Tibial nerve (tissue), 3 donors: ENCODE measurements around the gene DMTF1.

Source experiments
- POLR2A ChIP-seq, 2 donors: fragments of 450-650 bp; IDR thresholded peaks; one replicate each; pipeline ENCODE4 v1.6.1; 2017; ENCODE audit warnings: antibody characterized with exemption in 2 of 2, mild to moderate bottlenecking in 2 of 2, moderate library complexity in 2 of 2
- TF ChIP-seq, protein P1 (sequence below), 5 experiments: fragments of 200-600 bp in 3 of 5; fragments of 450-650 bp in 2 of 5; sonication (generic) in 3 of 5; IDR thresholded peaks; one replicate each; pipeline ENCODE4 v1.5.1; 2016 to 2019; ENCODE audit warnings: antibody characterized with exemption in 5 of 5, mild to moderate bottlenecking in 3 of 5, moderate library complexity in 2 of 5

DNA sequence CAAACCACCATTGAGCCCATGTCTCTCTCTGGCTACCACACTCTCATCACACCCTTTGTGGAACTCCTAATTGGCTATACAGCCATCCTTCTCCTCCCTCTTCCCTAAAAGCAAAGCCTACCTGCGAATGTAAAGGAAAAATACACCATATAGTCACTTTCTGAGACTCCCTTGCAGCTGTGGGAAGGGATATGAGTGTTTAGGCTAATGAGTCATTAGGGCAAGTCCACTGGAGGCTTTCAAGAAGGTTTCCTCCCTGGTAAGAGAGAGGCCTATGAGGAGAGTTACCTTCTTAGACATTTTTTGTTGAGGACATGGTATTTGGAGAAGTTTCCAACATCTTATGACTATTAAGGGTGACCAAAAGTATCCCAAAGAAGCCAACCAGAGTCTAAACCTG lies 71.4 kb downstream of the DMTF1 start:
- no peak for TF ChIP-seq POLR2A (IDR thresholded peaks at IDR 0.05)
- TF ChIP-seq, protein P1, sequence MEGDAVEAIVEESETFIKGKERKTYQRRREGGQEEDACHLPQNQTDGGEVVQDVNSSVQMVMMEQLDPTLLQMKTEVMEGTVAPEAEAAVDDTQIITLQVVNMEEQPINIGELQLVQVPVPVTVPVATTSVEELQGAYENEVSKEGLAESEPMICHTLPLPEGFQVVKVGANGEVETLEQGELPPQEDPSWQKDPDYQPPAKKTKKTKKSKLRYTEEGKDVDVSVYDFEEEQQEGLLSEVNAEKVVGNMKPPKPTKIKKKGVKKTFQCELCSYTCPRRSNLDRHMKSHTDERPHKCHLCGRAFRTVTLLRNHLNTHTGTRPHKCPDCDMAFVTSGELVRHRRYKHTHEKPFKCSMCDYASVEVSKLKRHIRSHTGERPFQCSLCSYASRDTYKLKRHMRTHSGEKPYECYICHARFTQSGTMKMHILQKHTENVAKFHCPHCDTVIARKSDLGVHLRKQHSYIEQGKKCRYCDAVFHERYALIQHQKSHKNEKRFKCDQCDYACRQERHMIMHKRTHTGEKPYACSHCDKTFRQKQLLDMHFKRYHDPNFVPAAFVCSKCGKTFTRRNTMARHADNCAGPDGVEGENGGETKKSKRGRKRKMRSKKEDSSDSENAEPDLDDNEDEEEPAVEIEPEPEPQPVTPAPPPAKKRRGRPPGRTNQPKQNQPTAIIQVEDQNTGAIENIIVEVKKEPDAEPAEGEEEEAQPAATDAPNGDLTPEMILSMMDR (IDR thresholded peaks at IDR 0.05), result no peak
